Duodenal mucosa (tissue), 2 donors: Measurements from ENCODE around the gene SNAPIN.

Experiments used
- H3K27ac ChIP-seq: one replicate; pipeline ENCODE4 v1.7.0; 2013; ENCODE audit warnings: low read depth, low read length
- H3K27me3 ChIP-seq, 2 donors: one replicate each; pipeline ENCODE4 v1.7.0; 2013; ENCODE audit warnings: low read length in 2 of 2, control low read depth in 1 of 2; ENCODE audit not compliant: insufficient read depth in 2 of 2, control insufficient read depth in 1 of 2
- H3K36me3 ChIP-seq, 2 donors: one replicate each; pipeline ENCODE4 v1.7.0; 2013; ENCODE audit warnings: low read length in 2 of 2, control low read depth in 1 of 2; ENCODE audit not compliant: insufficient read depth in 2 of 2, control insufficient read depth in 1 of 2
- H3K4me1 ChIP-seq, 2 donors: one replicate each; pipeline ENCODE4 v1.7.0; 2013; ENCODE audit warnings: low read length in 2 of 2, control low read depth in 1 of 2; ENCODE audit not compliant: insufficient read depth in 2 of 2, control insufficient read depth in 1 of 2
- H3K4me3 ChIP-seq, 2 donors: one replicate each; pipeline ENCODE4 v1.7.0; 2013; ENCODE audit warnings: low read length in 2 of 2, low read depth in 1 of 2
- H3K9ac ChIP-seq, 2 donors: one replicate each; pipeline ENCODE4 v1.7.0; 2013; ENCODE audit warnings: low read length in 2 of 2, low read depth in 1 of 2
- H3K9me3 ChIP-seq, 2 donors: one replicate each; pipeline ENCODE4 v1.7.0; 2013; ENCODE audit warnings: low read length in 2 of 2, control low read depth in 1 of 2; ENCODE audit not compliant: control insufficient read depth in 1 of 2

SNAPIN gene

GRCh38 chr1:153705484-153705883 is 47.0 kb downstream of the SNAPIN start:
- no peaks in the 10 kb centered on the region for H3K27me3 ChIP-seq
- no peaks in the 10 kb centered on the region for H3K36me3 ChIP-seq
- no peak overlapping the region for H3K27ac ChIP-seq
- no peak overlapping the region for H3K4me3 ChIP-seq
- no peaks in the 10 kb centered on the region for H3K4me1 ChIP-seq
- H3K9me3 ChIP-seq: no peaks in the 10 kb centered on the region
- H3K9ac ChIP-seq: no peak overlapping the region

DNA sequence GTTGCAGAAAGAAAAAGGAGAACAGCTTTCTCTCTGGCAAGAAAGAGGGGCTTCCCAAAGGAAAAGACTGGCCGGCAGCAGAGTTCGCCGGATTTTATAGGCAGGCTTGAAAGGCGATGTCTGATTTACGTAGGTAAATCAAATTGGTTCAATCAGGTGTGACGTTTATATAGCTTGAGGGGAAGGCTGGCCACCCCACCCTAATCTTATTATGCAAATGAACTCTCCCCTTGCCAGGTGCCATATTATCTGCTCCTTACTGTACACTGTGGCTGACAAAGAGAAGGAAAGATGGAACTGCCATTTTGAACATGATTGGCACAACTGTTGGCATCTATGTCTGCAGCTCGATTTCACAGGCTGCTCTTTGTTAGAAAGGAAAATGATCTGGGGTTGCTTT is 52.5 kb downstream of the SNAPIN start:
- no peaks in the 10 kb centered on the region for H3K27me3 ChIP-seq
- H3K36me3 ChIP-seq: no peaks in the 10 kb centered on the region
- no peak overlapping the region for H3K27ac ChIP-seq
- no peak overlapping the region for H3K4me3 ChIP-seq
- no peaks in the 10 kb centered on the region for H3K4me1 ChIP-seq
- H3K9me3 ChIP-seq: no peaks in the 10 kb centered on the region
- no peak overlapping the region for H3K9ac ChIP-seq
